GM18502 (cell line): ENCODE results near the gene PARVA.
"Not testable (repeated sequence)": the region's sequence is repeated elsewhere in the genome, so short reads cannot be mapped to it uniquely, and the experiment has no call there.

Experiments
- ATAC-seq: cut with Tn5 transposase; IDR thresholded peaks from one replicate; pipeline ENCODE4 v1.9.1; 2021; ENCODE audit warnings: mild to moderate bottlenecking; ENCODE audit not compliant: unreplicated experiment, poor library complexity

The PARVA gene

GRCh38 chr11:12377106-12377823, at the start of gene PARVA:
Gene PARVA, plus strand, starts transcription at chr11:12377571. Its CDS starts 77 bp downstream, at chr11:12377648.
- no peak for ATAC-seq

- no peak for ATAC-seq
Observed at GRCh38 chr11:12329169-12329568, 48.2 kb upstream of the PARVA start.

GRCh38 chr11:12329797-12330196, 47.6 kb upstream of the PARVA start:
- ATAC-seq: no peak

GRCh38 chr11:12330485-12331231, 46.7 kb upstream of the PARVA start:
- no peak for ATAC-seq

GRCh38 chr11:12331239-12331874, 46.0 kb upstream of the PARVA start:
- ATAC-seq: no peak

GRCh38 chr11:12343526-12343925, 33.8 kb upstream of the PARVA start:
- no peak for ATAC-seq

GRCh38 chr11:12353534-12353933, 23.8 kb upstream of the PARVA start:
- ATAC-seq: no peak

GRCh38 chr11:12354750-12355545, 22.4 kb upstream of the PARVA start:
- no peak for ATAC-seq

- no peak for ATAC-seq
Observed at GRCh38 chr11:12356944-12357655, 20.3 kb upstream of the PARVA start.

GRCh38 chr11:12357697-12358096, 19.7 kb upstream of the PARVA start:
- not testable (repeated sequence) for ATAC-seq

GRCh38 chr11:12358302-12359188, 18.8 kb upstream of the PARVA start:
- ATAC-seq: no peak

- ATAC-seq: no peak
Observed at GRCh38 chr11:12359761-12360160, 17.6 kb upstream of the PARVA start.

GRCh38 chr11:12361682-12362081, 15.7 kb upstream of the PARVA start:
- no peak for ATAC-seq

GRCh38 chr11:12362857-12363256, 14.5 kb upstream of the PARVA start:
- ATAC-seq: no peak

GRCh38 chr11:12363373-12363772, 14.0 kb upstream of the PARVA start:
- no peak for ATAC-seq

- ATAC-seq: not testable (repeated sequence)
Observed at GRCh38 chr11:12365965-12366575, 11.3 kb upstream of the PARVA start.

- ATAC-seq: not testable (repeated sequence)
Observed at GRCh38 chr11:12367057-12367456, 10.3 kb upstream of the PARVA start.

- ATAC-seq: no peak
Observed at GRCh38 chr11:12372111-12372510, 5.3 kb upstream of the PARVA start.
